ENCODE results near the gene NDN.
"Not testable (repeated sequence)": the region's sequence is repeated elsewhere in the genome, so short reads cannot be mapped to it uniquely, and the experiment has no call there.

NDN gene, protein sequence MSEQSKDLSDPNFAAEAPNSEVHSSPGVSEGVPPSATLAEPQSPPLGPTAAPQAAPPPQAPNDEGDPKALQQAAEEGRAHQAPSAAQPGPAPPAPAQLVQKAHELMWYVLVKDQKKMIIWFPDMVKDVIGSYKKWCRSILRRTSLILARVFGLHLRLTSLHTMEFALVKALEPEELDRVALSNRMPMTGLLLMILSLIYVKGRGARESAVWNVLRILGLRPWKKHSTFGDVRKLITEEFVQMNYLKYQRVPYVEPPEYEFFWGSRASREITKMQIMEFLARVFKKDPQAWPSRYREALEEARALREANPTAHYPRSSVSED
- 0 to 0.09 (median 0) reads per million in 4 experiments for total RNA-seq

DNA sequence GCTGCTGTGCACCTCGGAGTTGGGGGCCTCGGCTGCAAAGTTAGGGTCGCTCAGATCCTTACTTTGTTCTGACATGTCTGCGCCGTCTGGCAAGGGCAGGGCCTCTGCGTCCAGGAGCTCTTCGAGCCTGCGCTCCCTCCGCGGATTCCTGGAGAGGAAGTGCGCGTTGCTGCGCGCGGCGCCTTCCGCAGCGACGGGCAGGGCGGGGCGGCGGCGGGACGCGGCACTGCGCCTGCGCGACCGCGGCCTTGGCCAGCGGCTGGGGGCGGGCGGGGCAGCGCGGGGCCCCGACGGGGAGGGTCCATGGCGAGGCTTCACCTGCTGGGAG, at the start of gene NDN:
TSS of gene NDN (minus strand) at position 163 of the 328 bp plus-strand sequence. CDS start at position 75, 88 bp downstream.
- no peak for DNase-seq

DNA sequence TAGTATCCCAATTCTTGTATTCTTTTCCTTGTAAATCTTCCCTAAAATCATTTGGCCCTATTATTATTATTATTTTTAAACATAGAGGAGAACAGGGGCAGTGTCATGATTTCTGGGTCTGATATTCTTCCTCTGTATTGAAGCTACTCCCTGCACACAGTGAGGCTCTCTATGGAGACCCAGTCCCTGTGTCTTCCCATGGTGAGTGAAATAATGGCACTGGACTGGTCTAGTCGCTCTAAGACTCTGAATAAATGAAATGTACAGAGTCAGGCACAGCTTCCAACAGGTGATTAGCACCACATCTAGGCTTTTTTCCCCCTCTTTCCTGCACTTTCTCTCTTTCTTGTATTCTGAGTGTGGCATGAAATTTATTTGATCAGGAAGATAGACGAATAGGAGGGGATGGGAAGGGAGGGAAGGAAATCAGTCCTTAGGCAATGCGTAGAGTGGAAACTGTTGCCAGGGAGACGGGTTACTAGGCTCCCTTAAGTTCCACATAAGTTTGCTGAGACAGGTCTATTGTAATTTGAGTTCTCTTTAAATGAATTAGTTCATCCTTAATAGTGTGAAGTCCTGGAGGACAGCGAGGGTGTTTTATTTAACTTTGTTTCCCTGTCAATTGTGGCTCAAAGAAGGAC, 49.0 kb upstream of the NDN start:
- no peak for DNase-seq

DNA sequence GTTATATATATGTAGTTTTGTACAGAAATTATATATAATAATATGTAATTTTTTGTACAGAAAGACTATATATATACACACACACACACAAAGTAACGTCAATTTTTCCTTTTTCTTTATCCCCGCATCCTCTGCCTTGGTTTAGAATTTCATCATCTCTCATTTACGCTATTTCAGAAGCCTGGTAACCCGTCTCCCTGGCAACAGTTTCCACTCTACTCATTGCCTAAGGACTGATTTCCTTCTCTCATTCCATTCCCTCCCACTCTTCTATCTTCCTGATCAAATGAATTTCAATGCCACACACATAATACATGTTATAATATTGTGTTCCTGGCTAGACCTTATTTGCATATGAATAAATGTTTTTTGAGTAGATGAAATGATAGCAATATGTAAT, 47.8 kb upstream of the NDN start:
- DNase-seq, result no peak

DNA sequence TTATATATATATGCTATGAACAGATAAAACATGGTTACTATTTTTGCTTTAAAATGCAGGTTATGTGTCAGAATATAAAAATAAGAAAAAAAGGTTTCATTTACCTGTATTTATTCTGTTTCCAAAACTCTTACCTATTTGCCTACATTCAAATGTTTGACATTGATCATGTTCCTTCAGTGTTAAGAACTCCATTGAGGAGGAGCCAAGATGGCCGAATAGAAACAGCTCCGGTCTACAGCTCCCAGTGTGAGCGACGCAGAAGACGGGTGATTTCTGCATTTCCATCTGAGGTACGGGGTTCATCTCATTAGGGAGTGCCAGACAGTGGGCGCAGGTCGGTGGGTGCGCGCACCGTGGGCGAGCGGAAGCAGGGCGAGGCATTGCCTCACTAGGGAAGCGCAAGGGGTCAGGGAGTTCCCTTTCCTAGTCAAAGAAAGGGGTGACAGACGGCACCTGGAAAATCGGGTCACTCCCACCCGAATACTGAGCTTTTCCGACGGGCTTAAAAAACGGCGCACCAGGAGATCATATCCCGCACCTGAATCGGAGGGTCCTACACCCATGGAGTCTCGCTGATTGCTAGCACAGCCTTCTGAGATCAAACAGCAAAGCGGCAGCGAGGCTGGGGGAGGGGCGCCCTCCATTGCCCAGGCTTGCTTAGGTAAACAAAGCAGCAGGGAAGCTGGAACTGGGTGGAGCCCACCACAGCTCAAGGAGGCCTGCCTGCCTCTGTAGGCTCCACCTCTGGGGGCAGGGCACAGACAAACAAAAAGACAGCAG, 27.0 kb upstream of the NDN start:
- not testable (repeated sequence) for DNase-seq

DNA sequence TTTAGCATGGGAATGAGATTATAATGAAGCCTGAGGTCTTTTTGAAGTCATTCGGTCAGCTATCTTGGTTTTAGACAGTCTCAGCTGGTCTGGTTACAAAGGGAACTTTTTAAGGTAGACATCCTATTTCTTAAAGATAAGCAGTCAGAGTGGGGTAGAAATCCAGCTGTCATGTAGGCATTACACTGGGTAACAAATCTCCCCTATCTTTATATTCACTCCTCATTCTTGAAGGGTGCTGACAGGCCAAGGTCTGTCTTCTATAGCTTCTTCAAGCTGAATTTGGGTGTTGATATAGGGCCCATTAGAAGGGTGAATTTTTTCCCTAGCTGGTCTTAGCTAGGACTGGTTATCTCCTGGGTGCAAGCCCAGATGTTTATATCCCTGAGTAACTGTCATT, 21.2 kb upstream of the NDN start:
- DNase-seq, result no peak

DNA sequence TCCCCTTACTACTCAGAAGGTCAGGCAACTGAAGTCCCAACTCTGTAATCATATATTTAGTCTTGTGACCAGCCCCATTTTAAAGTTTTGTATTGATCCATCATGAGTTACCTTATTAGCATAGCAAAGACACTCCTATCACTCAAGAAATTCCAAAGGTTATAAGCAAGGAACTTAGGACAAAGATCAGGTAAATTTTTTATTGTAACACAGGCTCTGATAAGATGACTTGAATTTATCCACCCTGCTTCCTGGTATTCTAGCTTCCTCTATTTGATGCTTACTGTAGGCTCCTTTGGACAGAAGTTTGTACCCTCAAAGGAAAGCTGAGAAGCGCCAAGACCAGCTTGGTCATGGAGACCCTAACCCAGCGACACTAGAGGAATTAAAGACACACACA, 8.2 kb upstream of the NDN start:
- no peak for DNase-seq

DNA sequence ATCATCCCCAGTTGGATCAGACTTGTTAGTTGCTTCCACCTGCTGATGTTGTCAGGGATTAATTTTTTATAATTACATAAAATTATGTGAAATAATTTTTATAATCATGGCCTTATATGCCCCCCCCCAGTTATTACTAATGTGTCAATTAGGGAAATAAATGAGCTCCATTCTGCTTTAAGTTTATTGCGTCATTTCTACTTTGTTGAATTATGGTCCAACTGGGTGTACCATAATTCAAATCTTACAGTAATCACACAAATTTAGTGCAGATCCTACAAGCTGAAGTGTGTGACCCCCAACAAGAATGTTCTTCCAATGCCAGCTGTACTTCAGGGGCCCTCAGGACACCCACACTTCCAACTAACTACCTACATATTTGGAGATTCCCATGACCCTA, 7.5 kb upstream of the NDN start:
- no peak for DNase-seq

DNA sequence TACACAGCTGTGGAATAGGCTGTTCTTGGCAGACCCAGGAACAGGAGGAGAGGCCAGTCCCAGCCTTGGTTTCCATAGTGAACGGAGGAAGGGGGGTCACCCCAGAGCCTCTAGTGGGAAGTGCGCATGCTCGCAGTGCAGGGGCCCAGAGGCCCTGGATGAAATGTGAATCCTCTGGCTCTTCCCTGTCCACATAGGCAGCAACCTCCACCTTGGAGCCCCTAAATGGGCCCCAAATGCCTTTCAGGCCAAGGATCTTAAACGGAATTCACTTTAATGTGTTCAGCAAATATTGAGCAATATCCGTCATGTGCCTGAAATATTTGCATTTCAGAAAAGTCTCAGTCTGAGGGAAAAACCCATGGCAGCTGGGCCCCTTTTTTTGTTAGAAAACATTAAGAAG, 3.3 kb upstream of the NDN start:
- no peak for DNase-seq

DNA sequence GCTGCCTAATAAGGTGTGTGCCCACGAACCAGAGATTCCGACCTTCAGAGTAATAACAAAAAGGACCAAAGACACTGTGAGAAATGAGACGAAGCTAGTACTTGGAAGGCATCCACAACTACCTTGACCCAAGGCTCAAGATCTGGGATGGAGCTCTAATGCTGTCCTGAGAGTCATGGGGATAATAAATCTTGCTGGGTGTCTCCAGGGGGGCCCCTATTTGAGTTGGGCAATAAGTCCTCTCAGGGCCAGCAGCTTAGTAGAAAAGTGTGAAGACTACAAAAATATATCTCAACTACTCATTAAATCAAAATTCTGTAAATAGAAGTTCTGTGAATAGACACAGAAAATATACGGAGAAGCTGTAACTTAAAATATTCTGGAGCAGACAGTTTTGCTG, 2.9 kb upstream of the NDN start:
- no peak for DNase-seq

DNA sequence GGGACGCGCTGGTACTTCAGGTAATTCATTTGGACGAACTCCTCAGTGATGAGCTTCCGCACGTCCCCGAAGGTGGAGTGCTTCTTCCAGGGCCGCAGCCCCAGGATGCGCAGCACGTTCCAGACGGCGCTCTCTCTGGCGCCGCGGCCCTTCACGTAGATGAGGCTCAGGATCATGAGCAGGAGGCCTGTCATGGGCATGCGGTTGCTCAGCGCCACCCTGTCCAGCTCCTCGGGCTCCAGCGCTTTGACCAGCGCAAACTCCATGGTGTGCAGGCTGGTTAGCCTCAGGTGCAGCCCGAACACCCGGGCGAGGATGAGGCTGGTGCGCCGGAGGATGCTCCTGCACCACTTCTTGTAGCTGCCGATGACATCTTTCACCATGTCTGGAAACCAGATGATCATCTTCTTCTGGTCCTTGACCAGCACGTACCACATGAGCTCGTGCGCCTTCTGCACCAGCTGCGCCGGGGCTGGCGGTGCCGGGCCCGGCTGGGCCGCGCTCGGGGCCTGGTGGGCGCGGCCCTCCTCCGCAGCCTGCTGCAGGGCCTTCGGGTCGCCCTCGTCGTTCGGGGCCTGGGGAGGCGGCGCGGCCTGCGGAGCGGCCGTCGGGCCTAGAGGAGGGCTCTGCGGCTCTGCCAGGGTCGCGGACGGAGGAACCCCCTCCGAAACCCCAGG, 501 bp downstream of the NDN start:
- DNase-seq, result no peak

DNA sequence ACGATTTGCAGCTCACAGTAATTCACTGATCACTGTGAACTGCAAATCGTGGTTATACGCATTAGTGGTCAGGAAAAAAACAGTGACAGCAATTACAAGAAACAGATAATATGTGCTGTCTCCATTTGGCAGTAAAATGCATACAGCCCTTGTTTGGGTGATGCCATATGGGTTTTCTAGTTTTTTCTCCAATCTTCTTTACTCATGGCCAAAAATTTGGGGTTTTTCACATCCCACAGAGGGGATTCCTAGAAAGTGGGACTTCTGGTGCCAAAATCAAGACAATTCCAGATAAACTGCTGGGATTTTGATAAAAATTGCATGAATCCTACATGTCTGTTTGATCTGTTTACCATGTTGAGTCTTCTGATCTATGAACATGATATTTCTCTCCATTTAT, 15.6 kb downstream of the NDN start:
- no peak for DNase-seq

DNA sequence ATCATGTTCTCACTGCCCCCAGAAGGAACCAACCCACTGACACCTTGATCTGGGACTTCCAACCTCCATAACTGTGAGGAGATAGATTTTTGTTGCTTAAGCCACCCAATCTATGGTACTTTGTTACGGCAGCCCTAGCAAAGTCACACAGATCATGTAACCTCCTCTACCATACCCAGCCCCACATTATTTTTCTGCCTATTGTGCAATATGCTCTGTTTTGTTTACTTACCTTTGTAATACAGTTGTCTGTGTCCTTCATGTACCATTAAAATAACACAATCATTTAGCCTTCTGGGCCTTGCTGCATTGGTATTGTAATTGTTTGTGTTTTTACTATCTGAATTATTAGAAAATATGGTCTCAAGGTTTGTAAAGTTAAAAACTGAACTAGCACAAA, 16.1 kb downstream of the NDN start:
- no peak for DNase-seq

DNA sequence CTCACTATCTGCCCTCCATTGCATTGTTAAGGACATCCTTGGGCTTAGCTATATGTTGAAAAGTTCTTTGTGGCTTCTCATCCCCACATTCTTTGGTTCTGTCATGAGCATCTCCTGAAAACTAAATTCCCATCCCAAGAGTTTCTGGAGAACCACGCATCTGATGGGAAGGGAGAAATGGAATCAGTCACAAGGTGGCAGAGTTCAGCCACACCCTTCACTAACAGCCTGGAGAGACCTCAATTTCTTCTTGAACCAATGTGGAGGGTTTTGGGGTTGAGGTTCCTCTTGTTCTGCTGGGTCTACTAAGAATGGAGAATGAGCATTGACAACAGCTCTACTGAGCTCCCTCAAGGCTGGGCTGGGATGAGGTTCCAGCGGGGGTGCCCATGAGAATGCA, 23.9 kb downstream of the NDN start:
- DNase-seq, result no peak

DNA sequence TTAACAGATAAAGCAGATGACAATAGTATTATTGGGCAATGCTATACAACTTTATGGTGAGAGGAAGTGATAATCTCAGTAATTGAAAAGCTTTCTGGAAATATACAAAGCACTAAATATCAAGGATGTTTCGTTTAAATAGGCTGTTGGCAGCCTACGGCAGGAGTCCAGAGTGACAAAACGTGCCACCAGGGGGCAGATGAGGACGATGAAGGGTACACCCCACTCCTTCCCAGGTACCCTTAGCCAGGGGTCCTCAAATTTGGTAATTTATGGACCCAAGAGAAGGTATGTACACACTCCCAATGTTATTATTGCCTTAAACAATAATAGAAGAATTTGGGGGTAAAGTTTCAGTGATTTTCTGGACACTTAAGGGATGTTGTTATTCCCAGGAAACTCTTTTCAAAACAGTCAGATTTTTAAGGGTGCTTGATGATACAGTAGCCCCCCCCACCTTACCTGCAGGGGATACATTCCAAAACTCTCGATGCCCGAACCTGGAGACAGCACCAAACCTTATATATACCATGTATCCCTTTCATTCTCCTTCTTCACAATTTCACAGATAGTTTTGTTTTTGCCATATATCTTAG, 38.1 kb downstream of the NDN start:
- DNase-seq, result no peak

DNA sequence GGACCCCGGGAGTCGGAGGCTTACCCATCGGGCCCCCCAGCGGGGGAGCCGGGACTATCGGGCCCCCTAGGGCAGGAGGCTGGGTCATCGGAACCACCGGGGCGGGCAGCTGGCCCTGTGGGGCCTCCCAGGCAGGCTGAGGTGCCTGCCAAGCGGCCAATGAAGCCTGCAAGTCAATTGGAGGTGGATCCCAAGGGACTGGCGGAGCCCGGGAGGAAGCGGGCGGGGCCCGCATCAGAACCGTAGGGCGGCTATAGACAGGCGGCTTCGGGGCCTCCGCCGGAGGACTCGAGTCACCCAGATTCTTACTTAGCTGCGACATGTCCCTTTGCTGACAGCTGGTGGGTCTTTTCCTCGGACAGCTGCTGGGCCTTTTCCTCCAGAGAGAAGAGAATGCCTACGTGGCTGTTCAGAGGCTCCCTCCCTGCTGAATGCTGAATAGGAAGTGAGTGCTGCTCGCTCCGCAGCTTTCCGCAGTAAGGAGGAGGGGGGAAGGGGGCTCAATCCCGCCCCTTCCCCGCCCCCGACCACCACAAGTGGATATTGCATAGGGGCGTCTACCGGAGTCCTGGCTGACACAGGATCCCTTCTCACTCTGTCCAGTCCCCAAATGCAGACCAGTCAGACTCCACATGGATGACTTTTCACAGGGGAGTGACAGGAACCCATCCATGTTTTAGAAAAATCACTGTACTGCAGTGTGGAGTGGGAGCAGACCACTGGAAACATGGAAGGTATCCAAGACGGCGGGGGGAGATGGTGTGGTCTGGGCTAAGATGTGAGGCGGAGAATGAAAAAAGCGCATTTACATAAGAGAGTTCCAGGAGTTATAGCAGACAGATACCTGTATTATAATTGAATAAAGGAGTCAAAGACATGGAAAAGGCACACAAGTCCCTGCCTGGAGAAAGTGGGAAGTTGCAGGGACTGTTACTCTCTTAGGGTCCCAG, 39.4 kb downstream of the NDN start, which contains the start of gene MAGEL2:
TSS of gene MAGEL2 (minus strand) at position 447 of the 950 bp plus-strand sequence. CDS start at position 322, 125 bp downstream.
- DNase-seq, result no peak

DNA sequence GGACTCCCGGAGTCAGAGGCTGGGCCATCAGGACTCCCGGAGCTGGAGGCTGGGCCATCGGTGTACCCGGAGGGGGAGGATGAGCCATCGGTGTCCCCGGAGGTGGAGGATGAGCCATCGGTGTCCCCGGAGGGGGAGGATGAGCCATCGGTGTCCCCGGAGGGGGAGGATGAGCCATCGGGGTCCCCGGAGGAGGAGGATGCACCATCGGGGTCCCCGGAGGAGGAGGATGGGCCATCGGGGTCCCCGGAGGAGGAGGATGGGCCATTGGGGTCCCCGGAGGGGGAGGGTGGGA, 40.2 kb downstream of the NDN start:
- no peak for DNase-seq

DNA sequence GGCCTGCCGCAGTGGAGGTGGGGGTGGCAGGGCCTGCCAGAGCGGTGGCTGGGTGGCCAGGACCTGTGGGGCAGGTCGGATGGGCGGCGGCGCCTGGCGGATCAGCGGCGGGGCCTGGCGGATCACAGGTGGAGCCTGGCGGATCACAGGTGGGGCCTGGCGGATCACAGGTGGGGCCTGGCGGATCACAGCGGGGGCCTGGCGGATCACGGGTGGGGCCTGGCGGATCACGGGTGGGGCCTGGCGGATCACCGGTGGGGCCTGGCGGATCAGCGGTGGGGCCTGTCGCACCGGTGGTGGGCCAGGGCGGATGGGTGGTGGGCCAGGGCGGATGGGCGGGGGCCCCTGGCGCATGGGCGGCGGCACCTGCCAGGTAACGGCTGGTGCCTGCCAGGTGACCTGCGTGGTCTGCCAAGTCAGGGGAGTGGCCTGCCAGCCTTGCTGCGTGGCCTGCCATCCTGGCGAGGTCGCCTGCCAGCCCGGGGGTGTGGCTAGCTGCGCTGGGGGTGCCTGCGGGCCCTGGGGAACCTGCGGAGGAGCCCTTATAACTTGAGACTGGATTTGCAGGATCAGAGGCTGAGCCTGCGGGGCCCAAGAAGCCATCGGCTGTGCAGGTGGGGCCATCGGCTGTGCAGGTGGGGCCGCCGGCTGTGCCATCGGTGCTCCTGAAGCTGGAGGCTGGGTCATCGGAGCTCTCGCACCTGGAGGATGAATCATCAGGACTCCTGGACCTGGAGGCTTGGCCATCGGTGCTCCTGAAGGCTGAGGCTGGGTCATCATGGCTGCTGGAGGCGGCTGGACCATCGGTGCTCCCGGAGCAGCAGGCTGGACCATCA, 40.7 kb downstream of the NDN start:
- no peak for DNase-seq

DNA sequence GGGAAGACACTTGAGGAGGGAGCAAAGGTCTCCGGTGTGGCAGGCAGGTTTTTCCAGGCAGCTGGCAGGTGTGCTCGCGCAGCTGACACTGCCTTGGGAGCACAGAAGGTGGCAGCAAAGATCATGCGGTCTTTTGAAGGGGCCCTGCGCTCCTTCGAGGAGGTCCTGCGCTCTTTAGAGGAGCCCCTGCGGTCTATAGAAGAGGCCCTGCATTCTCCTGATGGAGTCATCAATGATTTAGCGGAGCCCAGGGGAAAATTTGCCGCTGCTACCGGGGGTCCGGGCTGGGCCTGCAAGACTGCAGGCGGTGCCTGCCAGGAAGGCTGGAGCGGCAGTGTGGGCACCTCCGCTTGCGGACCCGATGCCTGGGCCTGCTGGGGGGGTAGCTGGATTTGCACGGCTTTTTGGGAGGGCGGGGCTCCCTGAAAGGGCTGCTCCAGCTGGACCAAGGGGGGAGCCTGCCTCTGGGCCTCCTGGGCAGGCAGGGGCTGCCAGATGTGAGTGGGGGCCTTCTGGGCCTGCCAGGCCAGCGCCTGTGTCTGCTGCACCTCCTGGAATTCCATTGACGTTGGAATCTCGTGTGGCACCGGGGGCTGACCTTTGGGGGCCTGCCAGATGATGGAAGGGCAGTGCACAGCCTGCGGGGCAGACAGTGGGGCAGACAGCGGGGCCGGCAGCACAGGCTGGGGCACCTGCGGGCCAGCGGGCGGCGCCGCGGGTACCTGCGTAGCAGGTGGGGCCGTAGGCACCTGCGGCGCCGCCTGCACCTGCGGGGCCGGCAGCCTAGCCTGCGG, 41.5 kb downstream of the NDN start:
- DNase-seq, result no peak

DNA sequence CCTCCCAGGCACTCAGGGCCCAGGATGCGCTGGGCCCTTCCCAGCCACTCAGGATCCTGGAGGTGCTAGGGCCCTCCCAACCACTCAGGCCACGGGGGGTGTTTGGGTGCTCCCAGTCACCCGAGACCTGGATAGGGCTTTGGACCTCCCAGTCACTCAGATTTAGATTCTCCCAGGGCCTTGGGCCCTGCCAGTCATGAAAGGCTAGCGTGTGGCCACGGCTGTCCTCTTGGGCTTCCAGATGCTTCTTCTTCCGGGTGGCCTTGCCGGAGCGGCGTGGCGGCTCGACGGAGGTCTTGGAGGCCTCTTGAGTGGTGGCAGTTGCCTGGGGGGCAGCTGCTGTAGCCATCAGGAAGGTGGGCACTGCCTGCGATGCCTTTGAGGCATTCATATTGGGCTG, 42.3 kb downstream of the NDN start:
- no peak for DNase-seq

DNA sequence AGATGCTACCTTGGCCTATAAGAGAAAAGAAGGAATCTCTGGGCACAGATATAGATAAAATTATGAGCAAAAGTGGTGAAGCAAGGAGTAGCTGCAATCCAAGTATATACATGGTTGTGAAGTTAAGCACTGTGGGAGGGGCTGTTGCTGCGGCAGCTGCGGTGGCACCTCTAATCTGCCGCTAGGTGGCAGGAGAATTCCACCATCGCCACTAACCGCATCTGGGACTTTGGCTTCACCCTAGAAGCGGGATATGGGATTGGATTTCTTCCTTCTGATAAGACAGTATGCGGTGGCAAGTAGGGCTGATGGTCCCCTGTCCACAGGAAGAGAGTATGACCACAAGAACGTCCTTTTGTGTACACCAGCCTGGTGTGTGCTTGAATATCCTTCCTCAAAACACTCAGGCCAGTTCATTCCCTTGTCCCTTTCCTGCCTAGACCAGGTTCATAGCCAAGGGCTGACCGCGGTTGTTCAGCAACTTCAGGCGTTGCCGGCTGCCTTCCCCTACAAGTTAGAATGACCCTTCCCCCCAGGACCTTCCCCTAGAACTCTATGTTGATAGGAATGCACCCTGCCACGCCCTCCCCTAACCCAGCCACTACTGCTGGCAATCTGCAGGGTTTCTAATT, 44.6 kb downstream of the NDN start:
- DNase-seq, result peak; percentile 6
